Measurements from ENCODE around the gene ENTPD1. TPM values are rescaled to one million over a fixed set of nuclear protein-coding genes. Genes with fewer than 3 reads are reported as not detected.

Gene ENTPD1
- total RNA-seq, 2 experiments from 2014 or later: 4.4 to 4.6 TPM

GRCh38 chr10:95848841-95849240, 92.9 kb downstream of the ENTPD1 start:
- intact Hi-C loops (cut with micrococcal nuclease): no loop called here
- no peak for ATAC-seq
- ChIA-PET CTCF (interaction anchor here (0.6 to 15.6 kb wide), 4 partner anchors 8 to 155 kb away, joined by 4 to 262 read pairs (median 7); partner anchors contain the start of gene TCTN3), POLR2A (no interaction called here)
- Mint-ChIP-seq H3K27ac (no peak overlapping the region), H3K4me1 (ENCODE audit: low read depth) (no peaks in the 10 kb centered on the region), H3K4me3 (no peak overlapping the region), H3K27me3 (no peaks in the 10 kb centered on the region), H3K36me3 (ENCODE audit: low read depth) (no peaks in the 10 kb centered on the region), H3K9me3 (no peaks in the 10 kb centered on the region)
- TF ChIP-seq CTCF (IDR thresholded peaks at IDR 0.05): no peak
- DNase-seq: no peak

- Mint-ChIP-seq H3K27me3 (peaks cover 3% of the 10 kb centered on the region), H3K36me3 (ENCODE audit: low read depth) (peaks cover under 1% of the 10 kb centered on the region), H3K4me1 (ENCODE audit: low read depth) (no peaks in the 10 kb centered on the region), H3K9me3 (no peaks in the 10 kb centered on the region), H3K27ac (no peak overlapping the region), H3K4me3 (no peak overlapping the region)
- no peak for TF ChIP-seq CTCF (IDR thresholded peaks at IDR 0.05)
- ATAC-seq (no peak), DNase-seq (no peak)
- intact Hi-C loops (cut with micrococcal nuclease): no loop called here
- CTCF ChIA-PET: interaction anchor here (2.2 to 15.6 kb wide), 2 partner anchors 10 to 157 kb away, joined by 9 to 262 read pairs; partner anchors contain the start of gene TCTN3
- POLR2A ChIA-PET: interaction anchor here (0.9 kb wide), 1 partner anchor 13 kb away, joined by 5 read pairs; no protein-coding TSS in a partner anchor
Observed at GRCh38 chr10:95850791-95851190, 94.8 kb downstream of the ENTPD1 start.

GRCh38 chr10:95860166-95860940, 104.4 kb downstream of the ENTPD1 start:
- H3K4me1 Mint-ChIP-seq (ENCODE audit: low read depth): peaks cover 8% of the 10 kb centered on the region
- no peak for ATAC-seq
- TF ChIP-seq CTCF (IDR thresholded peaks at IDR 0.05): no peak

GRCh38 chr10:95861386-95861785, 105.4 kb downstream of the ENTPD1 start:
- TF ChIP-seq CTCF (IDR thresholded peaks at IDR 0.05): no peak
- DNase-seq (no peak), ATAC-seq (no peak)
- no peaks in the 10 kb centered on the region for H3K36me3 Mint-ChIP-seq (ENCODE audit: low read depth)
- no peaks in the 10 kb centered on the region for H3K9me3 Mint-ChIP-seq
- H3K27me3 Mint-ChIP-seq: peaks cover 6% of the 10 kb centered on the region
- POLR2A ChIA-PET: no interaction called here
- peaks cover 11% of the 10 kb centered on the region for H3K4me1 Mint-ChIP-seq (ENCODE audit: low read depth)
- no peak overlapping the region for H3K4me3 Mint-ChIP-seq
- H3K27ac Mint-ChIP-seq: no peak overlapping the region
- intact Hi-C loops (cut with micrococcal nuclease): no loop called here
- CTCF ChIA-PET: interaction anchor here (0.8 to 2.5 kb wide), 3 partner anchors 18 to 167 kb away, joined by 3 to 16 read pairs (median 6); partner anchors contain the start of gene TCTN3

More at GRCh38 chr10:95860166-95860940, 104.4 kb downstream of the ENTPD1 start:
- ChIA-PET CTCF (interaction anchor here (0.7 to 2.5 kb wide), 3 partner anchors 19 to 166 kb away, joined by 3 to 16 read pairs (median 6); partner anchors contain the start of gene TCTN3), POLR2A (no interaction called here)
- Mint-ChIP-seq H3K27me3 (peaks cover 10% of the 10 kb centered on the region), H3K27ac (no peak overlapping the region), H3K36me3 (ENCODE audit: low read depth) (peaks cover 3% of the 10 kb centered on the region), H3K4me3 (no peak overlapping the region), H3K9me3 (no peaks in the 10 kb centered on the region)
- no peak for DNase-seq
- intact Hi-C loops (cut with micrococcal nuclease): no loop called here
